Skeletal muscle cell (primary cell): ENCODE measurements around the gene KHDRBS2.

Experiments
- DNase-seq: peaks from one replicate; pipeline ENCODE4 v3.0.0-alpha.2; 2010; ENCODE audit warnings: low read depth
- H3K4me3 ChIP-seq: 2 replicates; pipeline ENCODE4 v1.5.1; 2011; ENCODE audit warnings: low read depth, mild to moderate bottlenecking, control low read depth, low read length, moderate library complexity

The KHDRBS2 gene

GRCh38 chr6:62285612-62286469, at the start of gene KHDRBS2:
Gene KHDRBS2, minus strand, starts transcription at chr6:62286225.
- DNase-seq = no peak
- no peak within 1 kb of the TSS for H3K4me3 ChIP-seq

- no peak overlapping the region for H3K4me3 ChIP-seq
- no peak for DNase-seq
Measured at GRCh38 chr6:62328607-62329006, 42.6 kb upstream of the KHDRBS2 start.

GRCh38 chr6:62324834-62325233, 38.8 kb upstream of the KHDRBS2 start:
- DNase-seq = no peak
- H3K4me3 ChIP-seq = no peak overlapping the region

- H3K4me3 ChIP-seq = no peak overlapping the region
- DNase-seq = no peak
Measured at GRCh38 chr6:62323818-62324431, 37.9 kb upstream of the KHDRBS2 start.

GRCh38 chr6:62298745-62299392, 12.8 kb upstream of the KHDRBS2 start:
- no peak for DNase-seq

GRCh38 chr6:62296541-62296940, 10.5 kb upstream of the KHDRBS2 start:
- H3K4me3 ChIP-seq = no peak overlapping the region
- no peak for DNase-seq

More at GRCh38 chr6:62298745-62299392, 12.8 kb upstream of the KHDRBS2 start:
- H3K4me3 ChIP-seq = no peak overlapping the region

GRCh38 chr6:62288974-62289373, 2.9 kb upstream of the KHDRBS2 start:
- no peak for DNase-seq

GRCh38 chr6:62288562-62288961, 2.5 kb upstream of the KHDRBS2 start:
- H3K4me3 ChIP-seq = no peak overlapping the region
- DNase-seq = no peak

More at GRCh38 chr6:62288974-62289373, 2.9 kb upstream of the KHDRBS2 start:
- H3K4me3 ChIP-seq = no peak overlapping the region

GRCh38 chr6:62286470-62286843, 432 bp upstream of the KHDRBS2 start:
- H3K4me3 ChIP-seq = no peak overlapping the region
- no peak for DNase-seq

GRCh38 chr6:62284725-62285124, 1.3 kb downstream of the KHDRBS2 start:
- no peak overlapping the region for H3K4me3 ChIP-seq
- DNase-seq = no peak

- no peak for DNase-seq
Measured at GRCh38 chr6:62283796-62284411, 2.1 kb downstream of the KHDRBS2 start.

GRCh38 chr6:62283365-62283764, 2.7 kb downstream of the KHDRBS2 start:
- no peak overlapping the region for H3K4me3 ChIP-seq
- DNase-seq = no peak

More at GRCh38 chr6:62283796-62284411, 2.1 kb downstream of the KHDRBS2 start:
- H3K4me3 ChIP-seq = no peak overlapping the region

GRCh38 chr6:62280099-62280498, 5.9 kb downstream of the KHDRBS2 start:
- no peak for DNase-seq

GRCh38 chr6:62272114-62272513, 13.9 kb downstream of the KHDRBS2 start:
- no peak for DNase-seq
- H3K4me3 ChIP-seq = no peak overlapping the region

More at GRCh38 chr6:62280099-62280498, 5.9 kb downstream of the KHDRBS2 start:
- no peak overlapping the region for H3K4me3 ChIP-seq

GRCh38 chr6:62265906-62266525, 20.0 kb downstream of the KHDRBS2 start:
- no peak overlapping the region for H3K4me3 ChIP-seq
- no peak for DNase-seq

GRCh38 chr6:62262283-62262682, 23.7 kb downstream of the KHDRBS2 start:
- H3K4me3 ChIP-seq = no peak overlapping the region
- DNase-seq = no peak

- no peak overlapping the region for H3K4me3 ChIP-seq
- no peak for DNase-seq
Measured at GRCh38 chr6:62246087-62246486, 39.9 kb downstream of the KHDRBS2 start.

- H3K4me3 ChIP-seq = no peak overlapping the region
- no peak for DNase-seq
Measured at GRCh38 chr6:62236784-62237183, 49.2 kb downstream of the KHDRBS2 start.

GRCh38 chr6:62229231-62229630, 56.8 kb downstream of the KHDRBS2 start:
- no peak for DNase-seq
- H3K4me3 ChIP-seq = no peak overlapping the region
